Endothelial cell (in vitro differentiated cells): ENCODE measurements around the gene OR10H4. TPM values are rescaled to one million over a fixed set of nuclear protein-coding genes. Genes with fewer than 3 reads are reported as not detected.
"Not testable (repeated sequence)": the region's sequence is repeated elsewhere in the genome, so short reads cannot be mapped to it uniquely, and the experiment has no call there.

ENCODE experiments used
- DNase-seq: peaks from one replicate; pipeline ENCODE4 v3.0.0; 2021; ENCODE audit warnings: low spot score
- H3K27ac Mint-ChIP-seq: one replicate; pipeline ENCODE4 v1.8.0; 2021; ENCODE audit warnings: mixed read lengths, inconsistent platforms; ENCODE audit not compliant: unreplicated experiment
- H3K27me3 Mint-ChIP-seq: one replicate; pipeline ENCODE4 v1.8.0; 2021; ENCODE audit warnings: mild to moderate bottlenecking, moderate library complexity, mixed read lengths, inconsistent platforms; ENCODE audit not compliant: unreplicated experiment
- H3K36me3 Mint-ChIP-seq: one replicate; pipeline ENCODE4 v1.8.0; 2021; ENCODE audit warnings: mild to moderate bottlenecking, low read depth, mixed read lengths, inconsistent platforms; ENCODE audit not compliant: unreplicated experiment
- H3K4me1 Mint-ChIP-seq: one replicate; pipeline ENCODE4 v1.8.0; 2021; ENCODE audit warnings: mild to moderate bottlenecking, mixed read lengths, inconsistent platforms; ENCODE audit not compliant: unreplicated experiment
- H3K4me3 Mint-ChIP-seq: one replicate; pipeline ENCODE4 v1.8.0; 2021; ENCODE audit warnings: mild to moderate bottlenecking, mixed read lengths, inconsistent platforms; ENCODE audit not compliant: unreplicated experiment
- H3K9me3 Mint-ChIP-seq: one replicate; pipeline ENCODE4 v1.8.0; 2021; ENCODE audit warnings: mixed read lengths, inconsistent platforms; ENCODE audit not compliant: unreplicated experiment
- total RNA-seq: library from RNA; stranded (reverse); fragmentation: NEBNext Ultra II Directional; extraction: Animal tissue kit (Norgen Biotek cat#: 25700); gene quantifications from one replicate; pipeline ENCODE4 v1.2.1, GENCODE V29; 2021; ENCODE audit not compliant: unreplicated experiment
- TF ChIP-seq, protein P1 (sequence below): fragments of 200-600 bp; sonication (generic); IDR thresholded peaks from one replicate; pipeline ENCODE4 v1.5.0; 2021; ENCODE audit warnings: antibody characterized with exemption; ENCODE audit not compliant: unreplicated experiment

Gene OR10H4
- total RNA-seq, 1 donor from 2014 or later = not detected

DNA sequence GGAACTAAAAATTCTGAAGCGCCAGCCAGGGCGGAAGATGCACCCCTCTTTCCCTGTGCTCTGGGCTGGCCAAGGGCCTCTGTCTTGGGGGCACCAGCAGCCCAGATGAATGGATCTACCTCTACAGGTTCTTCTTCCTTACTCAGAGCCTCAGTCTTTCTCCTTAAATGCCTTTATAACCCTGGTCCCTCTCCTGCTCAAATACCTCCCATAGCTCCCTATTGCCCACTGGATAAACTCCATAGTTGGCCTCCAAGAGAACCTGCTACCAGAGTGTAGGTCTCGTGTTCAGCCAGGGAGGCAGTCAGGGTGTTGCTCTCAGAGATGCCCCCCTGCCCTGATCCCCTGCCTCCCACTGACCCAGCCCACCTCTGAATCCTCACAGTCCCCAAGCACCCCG, 30.5 kb downstream of the OR10H4 start:
- Mint-ChIP-seq H3K27ac (no peak overlapping the region), H3K36me3 (peaks cover 10% of the 10 kb centered on the region), H3K9me3 (peaks cover 29% of the 10 kb centered on the region), H3K27me3 (peaks cover 5% of the 10 kb centered on the region), H3K4me1 (no peaks in the 10 kb centered on the region), H3K4me3 (no peak overlapping the region)
- TF ChIP-seq, protein P1, sequence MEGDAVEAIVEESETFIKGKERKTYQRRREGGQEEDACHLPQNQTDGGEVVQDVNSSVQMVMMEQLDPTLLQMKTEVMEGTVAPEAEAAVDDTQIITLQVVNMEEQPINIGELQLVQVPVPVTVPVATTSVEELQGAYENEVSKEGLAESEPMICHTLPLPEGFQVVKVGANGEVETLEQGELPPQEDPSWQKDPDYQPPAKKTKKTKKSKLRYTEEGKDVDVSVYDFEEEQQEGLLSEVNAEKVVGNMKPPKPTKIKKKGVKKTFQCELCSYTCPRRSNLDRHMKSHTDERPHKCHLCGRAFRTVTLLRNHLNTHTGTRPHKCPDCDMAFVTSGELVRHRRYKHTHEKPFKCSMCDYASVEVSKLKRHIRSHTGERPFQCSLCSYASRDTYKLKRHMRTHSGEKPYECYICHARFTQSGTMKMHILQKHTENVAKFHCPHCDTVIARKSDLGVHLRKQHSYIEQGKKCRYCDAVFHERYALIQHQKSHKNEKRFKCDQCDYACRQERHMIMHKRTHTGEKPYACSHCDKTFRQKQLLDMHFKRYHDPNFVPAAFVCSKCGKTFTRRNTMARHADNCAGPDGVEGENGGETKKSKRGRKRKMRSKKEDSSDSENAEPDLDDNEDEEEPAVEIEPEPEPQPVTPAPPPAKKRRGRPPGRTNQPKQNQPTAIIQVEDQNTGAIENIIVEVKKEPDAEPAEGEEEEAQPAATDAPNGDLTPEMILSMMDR = no peak
- DNase-seq = no peak

DNA sequence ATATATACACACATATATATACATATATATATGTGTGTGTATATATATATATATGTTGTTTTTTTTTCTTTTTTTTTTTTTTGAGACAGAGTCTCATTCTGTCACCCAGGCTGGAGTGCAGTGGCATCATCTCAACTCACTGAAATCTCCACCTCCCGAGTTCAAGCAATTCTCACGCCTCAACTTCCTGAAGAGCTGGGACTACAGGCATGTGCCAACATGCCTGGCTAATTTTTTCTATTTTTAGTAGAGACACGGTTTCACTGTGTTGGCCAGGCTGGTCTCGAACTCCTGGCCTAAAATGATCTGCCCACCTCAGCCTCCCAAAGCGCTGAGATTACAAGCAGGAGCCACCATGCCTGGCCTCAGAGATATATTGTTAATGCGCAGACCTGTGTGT, 37.0 kb downstream of the OR10H4 start:
- peaks cover 22% of the 10 kb centered on the region for H3K9me3 Mint-ChIP-seq
- not testable (repeated sequence) for H3K36me3 Mint-ChIP-seq, H3K4me1 Mint-ChIP-seq, H3K4me3 Mint-ChIP-seq, H3K27ac Mint-ChIP-seq, DNase-seq, H3K27me3 Mint-ChIP-seq

DNA sequence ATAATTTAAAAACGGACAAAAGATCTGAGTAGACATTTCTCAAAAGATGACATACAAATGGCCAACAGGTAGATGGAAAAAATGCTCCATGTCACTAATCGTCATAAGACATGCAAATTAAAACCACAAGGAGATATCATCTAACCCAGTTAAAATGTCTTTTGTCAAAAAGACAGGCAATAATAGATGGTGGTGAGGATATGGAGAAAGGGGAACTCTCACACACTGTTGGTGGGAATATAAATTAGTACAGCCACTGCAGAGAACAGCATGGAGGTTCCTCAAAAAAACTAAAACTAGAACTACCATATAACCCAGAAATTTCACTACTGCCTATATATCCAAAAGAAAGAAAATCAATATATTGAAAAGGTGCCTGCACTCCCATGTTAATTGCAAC, 37.9 kb downstream of the OR10H4 start:
- Mint-ChIP-seq H3K27ac (no peak overlapping the region), H3K9me3 (peaks cover 27% of the 10 kb centered on the region), H3K4me1 (no peaks in the 10 kb centered on the region), H3K27me3 (peaks cover 1% of the 10 kb centered on the region), H3K36me3 (peaks cover 15% of the 10 kb centered on the region), H3K4me3 (no peak overlapping the region)
- DNase-seq = no peak
- TF ChIP-seq, protein P1 = no peak

DNA sequence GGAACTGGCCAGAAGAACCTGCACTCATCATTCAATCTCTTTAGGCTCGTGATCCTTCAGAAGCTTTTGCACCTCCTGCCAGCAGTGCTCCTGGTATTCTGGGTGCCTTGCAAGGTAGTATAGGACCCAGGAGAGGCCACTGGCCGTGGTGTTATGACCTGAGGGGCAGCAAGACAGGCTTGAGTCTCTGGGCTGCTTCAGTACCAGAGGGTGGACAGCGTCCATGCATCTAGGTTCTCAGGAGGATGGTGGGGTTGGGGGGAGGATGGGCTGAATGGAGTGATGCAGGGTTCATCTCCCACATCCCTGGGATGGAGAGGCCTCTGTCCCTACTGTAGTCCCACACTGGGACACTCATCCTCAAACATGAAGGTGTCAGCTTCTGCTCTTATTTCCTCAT, 41.1 kb downstream of the OR10H4 start:
- Mint-ChIP-seq H3K4me3 (no peak overlapping the region), H3K27me3 (no peaks in the 10 kb centered on the region), H3K9me3 (peaks cover 53% of the 10 kb centered on the region), H3K36me3 (peaks cover 19% of the 10 kb centered on the region), H3K4me1 (no peaks in the 10 kb centered on the region), H3K27ac (no peak overlapping the region)
- TF ChIP-seq, protein P1 = no peak
- no peak for DNase-seq

DNA sequence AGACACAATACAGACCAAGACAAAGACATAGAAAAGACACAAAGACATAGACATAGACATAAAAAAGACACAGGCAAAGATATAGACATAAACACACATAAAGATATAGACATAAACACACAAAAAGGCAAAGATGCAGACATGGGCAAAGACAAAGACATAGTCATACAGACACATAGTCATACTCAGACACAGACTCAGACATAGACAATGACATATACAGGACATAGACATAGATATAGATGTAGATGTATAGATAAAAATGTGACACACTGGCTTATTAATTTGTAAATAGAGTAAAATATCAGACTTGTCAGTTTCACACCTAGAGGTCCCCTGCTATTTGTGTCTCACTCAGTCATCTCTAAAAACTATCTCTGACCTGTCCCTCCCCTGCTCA, 42.8 kb downstream of the OR10H4 start:
- Mint-ChIP-seq H3K9me3 (peaks cover 57% of the 10 kb centered on the region), H3K4me1 (no peaks in the 10 kb centered on the region), H3K27ac (no peak overlapping the region), H3K4me3 (no peak overlapping the region), H3K27me3 (no peaks in the 10 kb centered on the region), H3K36me3 (peaks cover 24% of the 10 kb centered on the region)
- no peak for DNase-seq
- TF ChIP-seq, protein P1 = no peak

DNA sequence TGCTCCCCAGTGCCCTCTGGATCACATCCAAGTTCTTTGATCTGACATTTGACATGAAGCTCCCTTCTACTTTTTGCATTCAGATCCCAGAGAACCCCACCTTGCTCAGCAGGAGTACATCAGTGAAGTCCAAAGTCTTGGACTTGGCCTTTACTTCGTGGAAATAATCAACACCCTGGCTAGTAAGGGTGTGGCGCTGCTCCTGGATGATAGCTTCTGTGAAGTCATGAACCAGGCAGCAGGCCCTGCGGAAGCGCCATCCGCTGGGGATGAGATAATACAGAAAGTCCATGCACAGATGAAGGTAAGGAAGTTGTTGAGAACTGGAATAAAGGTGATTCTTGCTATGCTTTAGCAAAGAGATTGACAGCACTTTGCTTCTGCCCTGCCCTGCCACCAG, 43.2 kb downstream of the OR10H4 start:
- TF ChIP-seq, protein P1 = no peak
- Mint-ChIP-seq H3K4me3 (no peak overlapping the region), H3K27ac (no peak overlapping the region), H3K4me1 (no peaks in the 10 kb centered on the region), H3K36me3 (peaks cover 26% of the 10 kb centered on the region), H3K9me3 (peaks cover 57% of the 10 kb centered on the region), H3K27me3 (no peaks in the 10 kb centered on the region)
- no peak for DNase-seq
